Measurements from ENCODE around the gene PNPLA3. TPM values are rescaled to one million over a fixed set of nuclear protein-coding genes. Genes with fewer than 3 reads are reported as not detected.

PNPLA3 gene
- total RNA-seq, 1 experiment from 2014 or later, result 17.5 TPM

DNA sequence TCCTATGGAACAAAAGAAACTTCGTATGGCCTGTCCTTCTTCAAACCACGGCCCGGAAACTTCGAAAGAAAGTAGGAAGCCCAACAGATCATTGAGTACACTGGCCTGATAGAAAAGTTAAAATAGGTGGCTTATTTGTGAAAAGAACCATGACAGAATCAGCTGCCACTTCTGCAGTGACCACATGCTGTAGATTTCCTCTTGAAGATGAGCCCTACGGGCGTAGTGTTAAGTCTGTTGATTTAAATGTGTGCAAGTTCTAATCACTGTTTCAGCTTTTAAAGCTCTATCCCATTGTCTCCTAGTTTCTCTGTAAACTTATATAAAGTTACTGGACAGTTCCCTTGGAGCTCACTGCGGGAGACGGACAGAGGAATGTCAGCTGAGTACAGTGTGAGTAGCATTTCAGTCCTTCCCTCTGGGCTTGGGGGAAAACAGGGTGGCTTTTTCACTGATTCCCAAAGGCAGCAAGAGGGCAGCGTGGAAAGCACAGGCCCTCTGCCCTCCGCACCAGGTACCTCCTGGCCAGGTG, 49.4 kb downstream of the PNPLA3 start:
- H4K91ac ChIP-seq (ENCODE audit: insufficient read length, low read depth, low read length), result no peak overlapping the region
- no peaks in the 10 kb centered on the region for H3K4me1 ChIP-seq (ENCODE audit: insufficient read depth, low read length)
- H4K5ac ChIP-seq (ENCODE audit: insufficient read length, low read depth, low read length), result no peak overlapping the region
- H2AFZ ChIP-seq (ENCODE audit: low read length), result no peak overlapping the region
- no peaks in the 10 kb centered on the region for H3K9me3 Mint-ChIP-seq
- H3K4me1 Mint-ChIP-seq, result no peaks in the 10 kb centered on the region
- H2BK20ac ChIP-seq (ENCODE audit: low read depth, low read length, poor library complexity, severe bottlenecking), result no peak overlapping the region
- no peaks in the 10 kb centered on the region for H3K9me3 ChIP-seq (ENCODE audit: control insufficient read depth, low read depth, low read length)
- H3K56ac ChIP-seq (ENCODE audit: insufficient read length, low read depth, low read length), result no peak overlapping the region
- no peak overlapping the region for H3K23ac ChIP-seq (ENCODE audit: insufficient read length, low read depth, low read length)
- H3K27ac Mint-ChIP-seq, result no peak overlapping the region; a peak in 1 of 7 replicates
- no peak overlapping the region for H3K9ac ChIP-seq (ENCODE audit: extremely low read depth, insufficient read length, low read length)
- no peak overlapping the region for H2BK15ac ChIP-seq (ENCODE audit: low read depth, low read length)
- H3K23me2 ChIP-seq (ENCODE audit: insufficient read length, low read depth, low read length, poor library complexity, severe bottlenecking), result no peaks in the 10 kb centered on the region
- H3K4me2 ChIP-seq (ENCODE audit: insufficient read depth, insufficient read length, low read length), result no peak overlapping the region
- no peak overlapping the region for H2BK5ac ChIP-seq (ENCODE audit: insufficient read length, low read length)
- H3T11ph ChIP-seq (ENCODE audit: low read length), result no peak overlapping the region
- H3K18ac ChIP-seq (ENCODE audit: insufficient read length, low read depth, low read length), result no peak overlapping the region
- no peak for DNase-seq
- no peak overlapping the region for H3K4ac ChIP-seq (ENCODE audit: low read depth, low read length)
- H3K79me1 ChIP-seq (ENCODE audit: insufficient read depth, low read depth, low read length, poor library complexity, severe bottlenecking), result no peaks in the 10 kb centered on the region
- H2BK120ac ChIP-seq (ENCODE audit: low read depth, low read length, poor library complexity, severe bottlenecking), result no peak overlapping the region
- TF ChIP-seq, protein P1, sequence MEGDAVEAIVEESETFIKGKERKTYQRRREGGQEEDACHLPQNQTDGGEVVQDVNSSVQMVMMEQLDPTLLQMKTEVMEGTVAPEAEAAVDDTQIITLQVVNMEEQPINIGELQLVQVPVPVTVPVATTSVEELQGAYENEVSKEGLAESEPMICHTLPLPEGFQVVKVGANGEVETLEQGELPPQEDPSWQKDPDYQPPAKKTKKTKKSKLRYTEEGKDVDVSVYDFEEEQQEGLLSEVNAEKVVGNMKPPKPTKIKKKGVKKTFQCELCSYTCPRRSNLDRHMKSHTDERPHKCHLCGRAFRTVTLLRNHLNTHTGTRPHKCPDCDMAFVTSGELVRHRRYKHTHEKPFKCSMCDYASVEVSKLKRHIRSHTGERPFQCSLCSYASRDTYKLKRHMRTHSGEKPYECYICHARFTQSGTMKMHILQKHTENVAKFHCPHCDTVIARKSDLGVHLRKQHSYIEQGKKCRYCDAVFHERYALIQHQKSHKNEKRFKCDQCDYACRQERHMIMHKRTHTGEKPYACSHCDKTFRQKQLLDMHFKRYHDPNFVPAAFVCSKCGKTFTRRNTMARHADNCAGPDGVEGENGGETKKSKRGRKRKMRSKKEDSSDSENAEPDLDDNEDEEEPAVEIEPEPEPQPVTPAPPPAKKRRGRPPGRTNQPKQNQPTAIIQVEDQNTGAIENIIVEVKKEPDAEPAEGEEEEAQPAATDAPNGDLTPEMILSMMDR (conservative IDR thresholded peaks at IDR 0.05), result no peak
- H3K36me3 Mint-ChIP-seq (ENCODE audit: insufficient read depth in 1 of 3, low read depth in 3 of 3), result peaks cover 37 to 82% (median 68%) of the 10 kb centered on the region in 3 experiments; a peak in 6 of 7 replicates
- H2AK5ac ChIP-seq (ENCODE audit: insufficient read length, low read length), result no peak overlapping the region
- H4K20me1 ChIP-seq (ENCODE audit: control insufficient read depth, insufficient read depth, insufficient read length), result no peaks in the 10 kb centered on the region
- no peak overlapping the region for H3K4me3 Mint-ChIP-seq
- no peak overlapping the region for H4K8ac ChIP-seq (replicated peaks; ENCODE audit: insufficient read length, low read depth, low read length)
- H3K27me3 Mint-ChIP-seq (ENCODE audit: low read depth), result no peaks in the 10 kb centered on the region
- WGBS (ENCODE audit: extremely low coverage, insufficient read length, low lambda C conversion rate), result no CpG with 5 or more reads among the region's 10 CpGs
- no peaks in the 10 kb centered on the region for H3K27me3 ChIP-seq (ENCODE audit: insufficient read depth, low read length)
- no peak overlapping the region for H3K27ac ChIP-seq (ENCODE audit: insufficient read length, low read depth, low read length)
- H3K79me2 ChIP-seq (ENCODE audit: insufficient read depth, low read length), result no peaks in the 10 kb centered on the region
- no peak overlapping the region for H2BK12ac ChIP-seq (ENCODE audit: insufficient read length, low read depth, low read length)
- H3K14ac ChIP-seq (ENCODE audit: insufficient read depth, low read length), result no peak overlapping the region
